K562 (cell line): ENCODE results near the gene LRRTM4. TPM values are rescaled to one million over a fixed set of nuclear protein-coding genes. Genes with fewer than 3 reads are reported as not detected.

Experiments used
- ATAC-seq: fragments of 200-7000 bp; cut with Tn5 transposase; 3 replicates; pipeline ENCODE4 v1.9.1; 2020; ENCODE audit warnings: moderate library complexity
- BruUV-seq: library from RNA; stranded (reverse); fragments of 400-500 nt; replicated peaks from 2 replicates; lab custom pipeline; 2021; lab: Mats Ljungman, UMichigan
- CTCF ChIA-PET: fragments of 300-600 bp; formaldehyde crosslinking; extraction: SDS; loops from one replicate; lab custom pipeline; 2021; ENCODE audit warnings: low intra/inter-chr PET ratio; lab: Yijun Ruan, JAX
- POLR2A ChIA-PET: fragments of 300-600, 350-650 bp; sonication (Branson Sonifier 250); formaldehyde crosslinking; extraction: SDS; loops from one replicate; lab custom pipeline; 2021; ENCODE audit warnings: antibody characterized with exemption, inconsistent platforms; lab: Yijun Ruan, JAX
- DNase-seq, 4 experiments: peaks; one replicate each; pipeline versions ENCODE4 v3.0.0 to v3.0.0-alpha.2; 2011 to 2018; ENCODE audit warnings: low spot score in 3 of 4, mixed read lengths in 3 of 4; ENCODE audit errors: extremely low read depth in 1 of 4
- FAIRE-seq: peaks from 2 replicates; lab custom pipeline; 2011; peaks lifted over from hg19 to GRCh38; lab: Jason Lieb, UNC
- H2AFZ ChIP-seq: 2 replicates; pipeline ENCODE4 v1.6.0; 2011; ENCODE audit warnings: low read depth, low read length, control low read depth, inconsistent platforms
- H3K27ac ChIP-seq: fragments of 200-600 bp; 3 replicates; pipeline ENCODE4 v1.8.0; 2011; ENCODE audit warnings: low read depth, mild to moderate bottlenecking, control low read depth, inconsistent platforms, low read length, moderate library complexity, mixed read lengths; ENCODE audit errors: extremely low read depth
- H3K27me3 ChIP-seq, 2 experiments: fragments of 300-600 bp in 1 of 2; 2 replicates in 1 of 2; 3 replicates in 1 of 2; pipeline versions ENCODE4 v1.6.0 to v1.8.0; 2011; ENCODE audit warnings: inconsistent platforms in 2 of 2, low read length in 2 of 2, mild to moderate bottlenecking in 1 of 2, mixed read lengths in 1 of 2, moderate library complexity in 1 of 2; ENCODE audit not compliant: control insufficient read depth in 2 of 2, insufficient read depth in 2 of 2
- H3K36me3 ChIP-seq: fragments of 300-600 bp; 3 replicates; pipeline ENCODE4 v1.8.0; 2011; ENCODE audit warnings: mild to moderate bottlenecking, low read length, inconsistent platforms; ENCODE audit not compliant: control insufficient read depth, insufficient read depth
- H3K4me1 ChIP-seq, 2 experiments: fragments of 200-600 bp in 1 of 2; replicated peaks in 1 of 2; 2 replicates in 1 of 2; 3 replicates in 1 of 2; pipeline versions ENCODE4 v1.5.1 to v1.8.0; 2011; ENCODE audit warnings: inconsistent platforms in 2 of 2, low read length in 2 of 2, mild to moderate bottlenecking in 1 of 2, mixed read lengths in 1 of 2, moderate library complexity in 1 of 2; ENCODE audit not compliant: control insufficient read depth in 2 of 2, insufficient read depth in 2 of 2
- H3K4me2 ChIP-seq: 2 replicates; pipeline ENCODE4 v1.6.1; 2011; ENCODE audit warnings: low read length, control low read depth, inconsistent platforms, mixed read lengths; ENCODE audit not compliant: insufficient read depth
- H3K4me3 ChIP-seq: fragments of 200-600 bp; sonication (generic), shearing (Covaris generic); 2 replicates; pipeline ENCODE4 v1.5.1; 2016; ENCODE audit warnings: control low read depth, inconsistent platforms
- H3K79me2 ChIP-seq: fragments of 200-600 bp; 3 replicates; pipeline ENCODE4 v1.8.0; 2011; ENCODE audit warnings: low read length, inconsistent platforms; ENCODE audit not compliant: control insufficient read depth, insufficient read depth
- H3K9ac ChIP-seq, 2 experiments: 2 replicates each; pipeline versions ENCODE4 v1.6.0 to v1.6.1; 2011; ENCODE audit warnings: low read depth in 2 of 2, low read length in 2 of 2, control low read depth in 1 of 2, inconsistent platforms in 1 of 2, mild to moderate bottlenecking in 1 of 2, mixed read lengths in 1 of 2; ENCODE audit not compliant: insufficient read depth in 1 of 2
- H3K9me1 ChIP-seq: one replicate; pipeline ENCODE4 v1.6.0; 2011; ENCODE audit warnings: inconsistent platforms, mild to moderate bottlenecking, low read length, moderate library complexity; ENCODE audit not compliant: control insufficient read depth, insufficient read depth
- H3K9me3 ChIP-seq: replicated peaks from 2 replicates; pipeline ENCODE4 v1.5.1; 2011; ENCODE audit warnings: low read depth, low read length, inconsistent platforms; ENCODE audit not compliant: control insufficient read depth, insufficient read depth
- H4K20me1 ChIP-seq: replicated peaks from 2 replicates; pipeline ENCODE4 v1.6.1; 2011; ENCODE audit warnings: low read length, inconsistent platforms, mixed read lengths; ENCODE audit not compliant: control insufficient read depth, insufficient read depth
- BRD9 ChIP-seq: fragments of 450-650 bp; IDR thresholded peaks from 2 replicates; pipeline ENCODE4 v1.6.1; 2018; ENCODE audit warnings: low read depth; ENCODE audit not compliant: partially characterized antibody
- CHD1 ChIP-seq: fragments of 200-600 bp; sonication (generic); IDR thresholded peaks from one replicate; pipeline ENCODE4 v1.6.1; 2012; ENCODE audit warnings: mild to moderate bottlenecking, moderate library complexity, low read length, inconsistent platforms
- CLOCK ChIP-seq: fragments of 250-450 bp; sonication (Bioruptor Pico); IDR thresholded peaks from 2 replicates; pipeline ENCODE4 v1.4.0; 2020; ENCODE audit warnings: mild to moderate bottlenecking, moderate library complexity, borderline replicate concordance
- FOXP1 ChIP-seq: sonication (generic); formaldehyde crosslinking; IDR thresholded peaks from 2 replicates; pipeline ENCODE4 v1.8.0; 2022; ENCODE audit warnings: mild to moderate bottlenecking, missing genetic modification reagents
- MBD2 ChIP-seq: sonication (generic); IDR thresholded peaks from 2 replicates; pipeline ENCODE4 v1.6.1; 2016; ENCODE audit warnings: low read depth, borderline replicate concordance
- SRSF1 ChIP-seq: fragments of 200-400 bp; formaldehyde crosslinking; IDR thresholded peaks from 2 replicates; pipeline ENCODE4 v1.6.1; 2017; ENCODE audit warnings: mild to moderate bottlenecking, low read depth, low read length, moderate library complexity
- ZNF407 ChIP-seq: fragments of 450-650 bp; IDR thresholded peaks from 2 replicates; pipeline ENCODE4 v1.6.1; 2016; ENCODE audit warnings: low read depth
- WGBS: fragments of 100-300 bp; shearing (Covaris generic); methylation state at CpG from one replicate; pipeline ENCODE4 v1.1.6; 2016; ENCODE audit warnings: low coverage, mixed read lengths; ENCODE audit not compliant: insufficient coverage; ENCODE audit errors: missing lambda C conversion rate; 5-methylcytosine and 5-hydroxymethylcytosine counted together
- in situ Hi-C: fragments of 300-500 bp; cut with MboI; formaldehyde crosslinking; loops from 4 replicates; pipeline ENCODE4 v1.15.0; 2018; ENCODE audit warnings: inconsistent platforms, mixed read lengths
- intact Hi-C: fragments of 100-400 bp; cut with micrococcal nuclease; formaldehyde crosslinking; loops from 2 replicates; pipeline ENCODE4 v1.14.2; 2022
- polyA plus RNA-seq, 8 experiments: library from polyadenylated mRNA; depleted of rRNA in 4 of 8; stranded (reverse) in 5 of 8; unstranded in 3 of 8; fragments of >200 nt; fragmentation: Nextera tagmentation in 2 of 8; fragmentation: Illumina TruSeq in 1 of 8; extraction: Ambion mirVana in 2 of 8; extraction: Trizol in 1 of 8; gene quantifications; 2 replicates each; pipeline versions ENCODE4 v1.2.1 to v1.2.3, GENCODE V29; 2011 to 2014; ENCODE audit warnings: inconsistent platforms in 1 of 8, missing spikeins in 1 of 8
- total RNA-seq, 7 experiments: library from RNA; depleted of rRNA in 6 of 7; stranded (reverse); fragments of >200 nt in 6 of 7; fragmentation: Illumina TruSeq in 2 of 7; extraction: Trizol in 2 of 7; gene quantifications; 2 replicates each; pipeline versions ENCODE4 v1.2.1 to v1.2.3, GENCODE V29; 2011 to 2021; ENCODE audit warnings: low replicate concordance in 1 of 7
- TF ChIP-seq, protein P1 (sequence below), 3 experiments: fragments of 200-800 bp in 1 of 3; fragments of 250-450 bp in 1 of 3; fragments of 450-650 bp in 1 of 3; sonication (Bioruptor Pico) in 1 of 3; sonication (Bioruptor generic) in 1 of 3; formaldehyde crosslinking in 1 of 3; IDR thresholded peaks; 2 replicates each; pipeline versions ENCODE4 v1.6.1 to v1.8.0; 2016 to 2022; ENCODE audit warnings: mild to moderate bottlenecking in 2 of 3, missing genetic modification characterization in 2 of 3, missing compliant biosample characterization in 1 of 3, moderate library complexity in 1 of 3

LRRTM4 gene
- total and polyA plus RNA-seq, 9 of the 15 experiments (the other 6 are each of a cell fraction or from before 2014, with no cell fraction given) = 0.04 TPM; not detected in 6

- WGBS = 2% methylated on average over 3 of the region's 3 CpGs
- Histone ChIP-seq H3K4me1 (no peaks in the 10 kb centered on the region), H3K27me3 (no peaks in the 10 kb centered on the region), H3K9ac (no peak overlapping the region), H3K27ac (no peak overlapping the region), H3K9me3 (no peaks in the 10 kb centered on the region), H3K79me2 (no peaks in the 10 kb centered on the region), H2AFZ (no peak overlapping the region), H3K4me3 (no peak overlapping the region), H3K4me2 (no peak overlapping the region), H3K36me3 (no peaks in the 10 kb centered on the region), H3K9me1 (no peaks in the 10 kb centered on the region), H4K20me1 (no peaks in the 10 kb centered on the region)
- ATAC-seq = no peak
- in situ Hi-C loops (no loop called here), intact Hi-C loops (no loop called here)
- no peak for DNase-seq
- ChIA-PET CTCF (no interaction called here), POLR2A (no interaction called here)
- FAIRE-seq = no peak
- BruUV-seq = no TSS peak
- TF ChIP-seq ZNF407 (no peak), FOXP1 (no peak), CHD1 (no peak), CLOCK (CRISPR knock-in tag) (no peak), MBD2 (no peak), SRSF1 (no peak), BRD9 (no peak)
- TF ChIP-seq, protein P1, sequence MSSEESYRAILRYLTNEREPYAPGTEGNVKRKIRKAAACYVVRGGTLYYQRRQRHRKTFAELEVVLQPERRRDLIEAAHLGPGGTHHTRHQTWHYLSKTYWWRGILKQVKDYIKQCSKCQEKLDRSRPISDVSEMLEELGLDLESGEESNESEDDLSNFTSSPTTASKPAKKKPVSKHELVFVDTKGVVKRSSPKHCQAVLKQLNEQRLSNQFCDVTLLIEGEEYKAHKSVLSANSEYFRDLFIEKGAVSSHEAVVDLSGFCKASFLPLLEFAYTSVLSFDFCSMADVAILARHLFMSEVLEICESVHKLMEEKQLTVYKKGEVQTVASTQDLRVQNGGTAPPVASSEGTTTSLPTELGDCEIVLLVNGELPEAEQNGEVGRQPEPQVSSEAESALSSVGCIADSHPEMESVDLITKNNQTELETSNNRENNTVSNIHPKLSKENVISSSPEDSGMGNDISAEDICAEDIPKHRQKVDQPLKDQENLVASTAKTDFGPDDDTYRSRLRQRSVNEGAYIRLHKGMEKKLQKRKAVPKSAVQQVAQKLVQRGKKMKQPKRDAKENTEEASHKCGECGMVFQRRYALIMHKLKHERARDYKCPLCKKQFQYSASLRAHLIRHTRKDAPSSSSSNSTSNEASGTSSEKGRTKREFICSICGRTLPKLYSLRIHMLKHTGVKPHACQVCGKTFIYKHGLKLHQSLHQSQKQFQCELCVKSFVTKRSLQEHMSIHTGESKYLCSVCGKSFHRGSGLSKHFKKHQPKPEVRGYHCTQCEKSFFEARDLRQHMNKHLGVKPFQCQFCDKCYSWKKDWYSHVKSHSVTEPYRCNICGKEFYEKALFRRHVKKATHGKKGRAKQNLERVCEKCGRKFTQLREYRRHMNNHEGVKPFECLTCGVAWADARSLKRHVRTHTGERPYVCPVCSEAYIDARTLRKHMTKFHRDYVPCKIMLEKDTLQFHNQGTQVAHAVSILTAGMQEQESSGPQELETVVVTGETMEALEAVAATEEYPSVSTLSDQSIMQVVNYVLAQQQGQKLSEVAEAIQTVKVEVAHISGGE (CRISPR knock-in tag; IDR thresholded peaks at IDR 0.05) = no peak
Measured at GRCh38 chr2:77142141-77142540, 380.0 kb downstream of the LRRTM4 start.
